Measurements from ENCODE around the gene YTHDF2.
A peak's percentile ranks its signal among the peaks of the same experiment; 100 is the strongest.
"Not testable (repeated sequence)": the region's sequence is repeated elsewhere in the genome, so short reads cannot be mapped to it uniquely, and the experiment has no call there.

YTHDF2 gene

GRCh38 chr1:28750330-28750729 is 13.6 kb downstream of the YTHDF2 start:
- TF ChIP-seq, protein P1, sequence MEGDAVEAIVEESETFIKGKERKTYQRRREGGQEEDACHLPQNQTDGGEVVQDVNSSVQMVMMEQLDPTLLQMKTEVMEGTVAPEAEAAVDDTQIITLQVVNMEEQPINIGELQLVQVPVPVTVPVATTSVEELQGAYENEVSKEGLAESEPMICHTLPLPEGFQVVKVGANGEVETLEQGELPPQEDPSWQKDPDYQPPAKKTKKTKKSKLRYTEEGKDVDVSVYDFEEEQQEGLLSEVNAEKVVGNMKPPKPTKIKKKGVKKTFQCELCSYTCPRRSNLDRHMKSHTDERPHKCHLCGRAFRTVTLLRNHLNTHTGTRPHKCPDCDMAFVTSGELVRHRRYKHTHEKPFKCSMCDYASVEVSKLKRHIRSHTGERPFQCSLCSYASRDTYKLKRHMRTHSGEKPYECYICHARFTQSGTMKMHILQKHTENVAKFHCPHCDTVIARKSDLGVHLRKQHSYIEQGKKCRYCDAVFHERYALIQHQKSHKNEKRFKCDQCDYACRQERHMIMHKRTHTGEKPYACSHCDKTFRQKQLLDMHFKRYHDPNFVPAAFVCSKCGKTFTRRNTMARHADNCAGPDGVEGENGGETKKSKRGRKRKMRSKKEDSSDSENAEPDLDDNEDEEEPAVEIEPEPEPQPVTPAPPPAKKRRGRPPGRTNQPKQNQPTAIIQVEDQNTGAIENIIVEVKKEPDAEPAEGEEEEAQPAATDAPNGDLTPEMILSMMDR (IDR thresholded peaks at IDR 0.05; ENCODE audit: insufficient read depth, missing control alignments) = no peak
- FAIRE-seq (no peak), DNase-seq (ENCODE audit: insufficient read length, low spot score) (no peak)

DNA sequence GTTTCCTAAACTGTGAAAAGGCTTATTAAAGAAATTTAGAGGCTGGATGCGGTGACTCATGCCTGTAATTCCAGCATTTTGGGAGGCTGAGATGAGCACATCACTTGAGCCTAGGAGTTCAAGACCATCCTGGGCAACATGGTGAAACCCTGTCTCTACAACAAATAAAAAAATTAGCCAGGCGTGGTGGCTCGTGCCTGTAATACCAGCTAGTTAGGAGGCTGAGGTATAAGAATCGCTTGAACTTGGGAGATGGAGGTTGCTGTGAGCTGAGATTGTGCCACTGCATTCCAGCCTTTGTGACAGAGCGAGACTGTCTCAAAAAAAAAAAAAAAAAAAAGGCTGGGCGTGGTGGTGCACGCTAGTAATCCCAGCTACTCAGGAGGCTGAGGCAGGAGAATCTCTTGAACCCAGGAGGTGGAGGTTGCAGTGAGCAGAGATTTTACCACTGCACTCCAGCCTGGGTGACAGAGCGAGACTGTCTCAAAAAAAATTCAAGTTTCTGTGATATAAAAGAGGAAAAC is 14.1 kb downstream of the YTHDF2 start:
- not testable (repeated sequence) for FAIRE-seq

GRCh38 chr1:28751315-28752060 is 14.7 kb downstream of the YTHDF2 start:
- FAIRE-seq = no peak
- DNase-seq (ENCODE audit: insufficient read length, low spot score) = no peak
- TF ChIP-seq, protein P1 (IDR thresholded peaks at IDR 0.05; ENCODE audit: insufficient read depth, missing control alignments) = no peak

More for the DNA sequence above, 14.1 kb downstream of the YTHDF2 start:
- not testable (repeated sequence) for DNase-seq (ENCODE audit: insufficient read length, low spot score)

DNA sequence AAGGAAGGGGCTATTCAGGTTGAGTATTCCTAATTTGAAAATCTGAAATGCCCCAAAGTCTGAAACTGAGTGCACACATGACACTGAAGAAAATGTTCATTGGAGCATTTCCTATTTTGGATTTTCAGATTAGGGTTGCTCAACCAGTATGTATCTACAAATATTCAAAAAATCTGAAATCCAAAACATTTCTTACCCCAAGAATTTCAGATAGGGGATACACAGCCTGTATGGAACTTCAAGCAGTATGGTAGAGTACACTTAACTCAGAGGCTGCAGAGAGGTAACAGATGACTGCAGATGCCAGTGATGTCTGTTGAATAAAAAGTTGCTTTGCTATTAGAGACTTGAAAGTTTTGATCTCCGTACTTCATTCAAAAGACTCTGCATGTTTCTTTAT is 19.0 kb downstream of the YTHDF2 start:
- FAIRE-seq (no peak), DNase-seq (ENCODE audit: insufficient read length, low spot score) (no peak)
- TF ChIP-seq, protein P1 (IDR thresholded peaks at IDR 0.05; ENCODE audit: insufficient read depth, missing control alignments) = no peak

- TF ChIP-seq, protein P1 (IDR thresholded peaks at IDR 0.05; ENCODE audit: insufficient read depth, missing control alignments) = peak; percentile 30
- DNase-seq (ENCODE audit: insufficient read length, low spot score) (no peak), FAIRE-seq (no peak)
Measured at GRCh38 chr1:28756846-28757245, 20.1 kb downstream of the YTHDF2 start.

DNA sequence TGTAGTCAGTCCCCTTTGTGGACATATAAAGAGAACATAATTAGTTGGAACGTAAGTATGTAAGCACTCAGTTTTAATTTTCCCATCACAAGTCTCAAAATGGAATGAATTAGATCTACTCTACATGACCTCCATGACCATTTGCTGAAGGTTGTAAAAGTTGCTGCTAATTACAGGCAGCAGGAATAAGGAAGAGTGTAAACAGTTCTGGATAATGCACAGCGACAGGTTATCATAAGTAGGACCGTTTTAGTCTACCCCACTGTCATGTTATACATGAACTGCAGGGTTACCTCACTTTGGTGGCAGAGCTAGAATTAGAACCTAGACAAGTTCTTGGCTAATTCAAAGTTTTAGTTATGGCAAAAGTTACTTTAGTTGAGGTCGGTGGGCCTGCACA is 21.7 kb downstream of the YTHDF2 start:
- FAIRE-seq (no peak), DNase-seq (ENCODE audit: insufficient read length, low spot score) (no peak)
- TF ChIP-seq, protein P1 (IDR thresholded peaks at IDR 0.05; ENCODE audit: insufficient read depth, missing control alignments) = no peak

DNA sequence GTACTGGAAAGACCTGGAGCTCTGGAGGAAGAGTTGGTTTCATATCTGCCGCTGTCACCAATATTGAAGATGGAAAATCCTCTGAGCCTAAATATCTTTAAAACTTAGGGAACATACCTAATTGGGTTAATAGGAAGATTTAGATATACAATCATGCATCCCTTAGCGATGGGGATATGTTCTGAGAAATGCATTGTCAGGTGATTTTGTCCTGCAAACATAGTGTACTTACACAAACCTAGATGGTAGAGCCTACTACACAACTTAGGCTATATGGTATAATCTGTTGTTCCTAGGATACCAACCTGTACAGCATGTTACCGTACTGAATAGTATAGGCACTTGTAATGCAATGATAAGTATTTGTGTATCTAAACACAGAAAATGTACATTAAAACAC is 22.5 kb downstream of the YTHDF2 start:
- no peak for FAIRE-seq
- TF ChIP-seq, protein P1 (IDR thresholded peaks at IDR 0.05; ENCODE audit: insufficient read depth, missing control alignments) = no peak
- DNase-seq (ENCODE audit: insufficient read length, low spot score) = no peak
